NCI-H345 treated with DMSO at 0.1 percent for 48 hours (cell line): ENCODE results near the gene TMEM225B.
"Not testable (repeated sequence)": the region's sequence is repeated elsewhere in the genome, so short reads cannot be mapped to it uniquely, and the experiment has no call there.

Experiments used
- DNase-seq: peaks from one replicate; lab custom pipeline; 2025; ENCODE audit not compliant: unreplicated experiment; lab: John Stamatoyannopoulos, UW

The TMEM225B gene

DNA sequence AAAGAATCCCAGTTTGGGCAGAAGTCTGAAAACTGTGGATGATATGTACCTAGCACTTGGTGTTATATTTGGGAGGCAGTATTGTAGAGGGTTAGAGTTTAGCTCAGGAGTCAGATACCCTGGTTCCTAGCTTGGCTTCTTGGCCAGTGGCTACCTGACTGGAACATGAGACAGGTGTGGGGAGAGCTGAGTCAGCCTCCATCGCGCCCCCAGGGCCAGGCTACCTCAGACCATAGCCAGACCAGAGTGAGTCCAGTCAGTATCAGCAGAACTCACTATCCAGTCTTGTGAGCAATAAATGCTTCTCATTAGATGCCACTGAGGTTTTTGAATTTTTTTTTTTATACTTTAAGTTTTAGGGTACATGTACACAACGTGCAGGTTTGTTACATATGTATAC lies 55.7 kb downstream of the TMEM225B start:
- DNase-seq = no peak

DNA sequence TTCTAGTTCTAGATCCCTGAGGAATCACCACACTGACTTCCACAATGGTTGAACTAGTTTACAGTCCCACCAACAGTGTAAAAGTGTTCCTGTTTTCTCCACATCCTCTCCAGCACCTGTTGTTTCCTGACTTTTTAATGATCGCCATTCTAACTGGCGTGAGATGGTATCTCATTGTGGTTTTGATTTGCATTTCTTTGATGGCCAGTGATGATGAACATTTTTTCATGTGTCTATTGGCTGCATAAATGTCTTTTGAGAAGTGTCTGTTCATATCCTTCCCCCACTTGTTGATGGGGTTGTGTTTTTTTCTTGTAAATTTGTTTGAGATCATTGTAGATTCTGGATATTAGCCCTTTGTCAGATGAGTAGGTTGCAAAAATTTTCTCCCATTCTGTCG lies 56.6 kb downstream of the TMEM225B start:
- not testable (repeated sequence) for DNase-seq

DNA sequence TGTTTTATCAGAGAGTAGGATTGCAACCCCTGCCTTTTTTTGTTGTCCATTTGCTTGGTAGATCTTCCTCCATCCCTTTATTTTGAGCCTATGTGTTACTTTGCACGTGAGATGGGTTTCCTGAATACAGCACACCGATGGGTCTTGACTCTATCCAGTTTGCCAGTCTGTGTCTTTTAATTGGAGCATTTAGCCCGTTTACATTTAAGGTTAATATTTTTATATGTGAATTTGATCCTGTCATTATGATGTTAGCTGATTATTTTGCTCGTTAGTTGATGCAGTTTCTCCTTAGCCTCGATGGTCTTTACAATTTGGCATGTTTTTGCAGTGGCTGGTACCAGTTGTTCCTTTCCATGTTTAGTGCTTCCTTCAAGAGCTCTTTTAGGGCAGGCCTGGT lies 59.8 kb downstream of the TMEM225B start:
- not testable (repeated sequence) for DNase-seq
